PC-3 (cell line): Measurements from ENCODE around the gene TEX19. TPM values are rescaled to one million over a fixed set of nuclear protein-coding genes. Genes with fewer than 3 reads are reported as not detected.

Experiments
- ATAC-seq: fragments of 200-7000 bp; cut with Tn5 transposase; 2 replicates; pipeline ENCODE4 v1.9.1; 2020; ENCODE audit warnings: mild to moderate bottlenecking, moderate library complexity
- BruUV-seq: library from RNA; stranded (reverse); fragments of 400-500 nt; replicated peaks from 2 replicates; lab custom pipeline; 2021; lab: Mats Ljungman, UMichigan
- CTCF ChIA-PET: fragments of 300-600 bp; sonication (Branson Sonifier 250); formaldehyde crosslinking; loops from one replicate; lab custom pipeline; 2022; ENCODE audit warnings: antibody characterized with exemption; lab: Charles Lee
- POLR2A ChIA-PET: fragments of 300-600 bp; sonication (Branson Sonifier 250); formaldehyde crosslinking; loops from one replicate; lab custom pipeline; 2022; ENCODE audit warnings: antibody characterized with exemption; ENCODE audit not compliant: unreplicated experiment; lab: Charles Lee
- DNase-seq: peaks from one replicate; pipeline ENCODE4 v3.0.0-alpha.2; 2015
- H2AFZ ChIP-seq: fragments of 300-600 bp; sonication (generic); 2 replicates; pipeline ENCODE4 v1.6.0; 2016; ENCODE audit warnings: antibody characterized with exemption, low read length
- H3F3A ChIP-seq: fragments of 300-600 bp; sonication (generic); one replicate; pipeline ENCODE4 v1.6.0; 2017; ENCODE audit warnings: antibody characterized with exemption, low read length, control low read depth, mild to moderate bottlenecking; ENCODE audit not compliant: unreplicated experiment
- H3K27ac ChIP-seq: fragments of 300-600 bp; sonication (generic); 2 replicates; pipeline ENCODE4 v1.5.1; 2016; ENCODE audit warnings: mild to moderate bottlenecking, low read length
- H3K27me3 ChIP-seq: fragments of 300-600 bp; sonication (generic); 2 replicates; pipeline ENCODE4 v1.6.1; 2016; ENCODE audit warnings: low read length, mixed read lengths
- H3K36me3 ChIP-seq: fragments of 300-600 bp; sonication (generic); 2 replicates; pipeline ENCODE4 v1.6.1; 2016; ENCODE audit warnings: low read depth, mixed run types, low read length, mixed read lengths
- H3K4me1 ChIP-seq: fragments of 300-600 bp; sonication (generic); 2 replicates; pipeline ENCODE4 v1.5.1; 2016; ENCODE audit warnings: low read length; ENCODE audit not compliant: insufficient read depth
- H3K4me2 ChIP-seq: fragments of 300-600 bp; sonication (generic); 2 replicates; pipeline ENCODE4 v1.6.0; 2016; ENCODE audit warnings: low read length
- H3K4me3 ChIP-seq: fragments of 300-600 bp; sonication (generic); 2 replicates; pipeline ENCODE4 v1.5.1; 2016; ENCODE audit warnings: mild to moderate bottlenecking, low read length, mixed read lengths
- H3K79me2 ChIP-seq: fragments of 300-600 bp; sonication (generic); 2 replicates; pipeline ENCODE4 v1.6.1; 2017; ENCODE audit warnings: low read length, mixed read lengths
- H3K9ac ChIP-seq: fragments of 300-600 bp; sonication (generic); 2 replicates; pipeline ENCODE4 v1.6.0; 2016; ENCODE audit warnings: mild to moderate bottlenecking, low read length
- H3K9me2 ChIP-seq: fragments of 300-600 bp; sonication (generic); replicated peaks from 2 replicates; pipeline ENCODE4 v1.6.1; 2016; ENCODE audit warnings: mixed run types, low read length, mixed read lengths
- H3K9me3 ChIP-seq: fragments of 300-600 bp; sonication (generic); 2 replicates; pipeline ENCODE4 v1.6.1; 2016; ENCODE audit warnings: low read length, mixed read lengths
- H4K20me1 ChIP-seq: fragments of 300-600 bp; sonication (generic); 2 replicates; pipeline ENCODE4 v1.6.1; 2016; ENCODE audit warnings: low read length, mixed read lengths
- EZH2 ChIP-seq: fragments of 300-600 bp; sonication (generic); IDR thresholded peaks from one replicate; pipeline ENCODE4 v1.6.1; 2017; ENCODE audit warnings: antibody characterized with exemption, mild to moderate bottlenecking, low read length; ENCODE audit not compliant: unreplicated experiment
- EZH2phosphoT487 ChIP-seq: fragments of 300-600 bp; sonication (generic); IDR thresholded peaks from 2 replicates; pipeline ENCODE4 v1.6.1; 2018; ENCODE audit warnings: mild to moderate bottlenecking, antibody characterized with exemption, low read length, borderline replicate concordance
- intact Hi-C: fragments of 100-400 bp; cut with micrococcal nuclease; formaldehyde crosslinking; loops from 2 replicates; pipeline ENCODE4 v1.9.0; 2023
- total RNA-seq: library from RNA; depleted of rRNA; stranded (reverse); fragments of >200 nt; gene quantifications from 2 replicates; pipeline ENCODE4 v1.2.3, GENCODE V29; 2014
- TF ChIP-seq, protein P1 (sequence below): fragments of 300-600 bp; sonication (generic); conservative IDR thresholded peaks from 2 replicates; pipeline ENCODE4 v1.5.1; 2017; ENCODE audit warnings: antibody characterized with exemption, low read depth, mild to moderate bottlenecking, low read length

The TEX19 gene
- total RNA-seq, 1 experiment from 2014 or later = 1.2 TPM

- TF ChIP-seq, protein P1, sequence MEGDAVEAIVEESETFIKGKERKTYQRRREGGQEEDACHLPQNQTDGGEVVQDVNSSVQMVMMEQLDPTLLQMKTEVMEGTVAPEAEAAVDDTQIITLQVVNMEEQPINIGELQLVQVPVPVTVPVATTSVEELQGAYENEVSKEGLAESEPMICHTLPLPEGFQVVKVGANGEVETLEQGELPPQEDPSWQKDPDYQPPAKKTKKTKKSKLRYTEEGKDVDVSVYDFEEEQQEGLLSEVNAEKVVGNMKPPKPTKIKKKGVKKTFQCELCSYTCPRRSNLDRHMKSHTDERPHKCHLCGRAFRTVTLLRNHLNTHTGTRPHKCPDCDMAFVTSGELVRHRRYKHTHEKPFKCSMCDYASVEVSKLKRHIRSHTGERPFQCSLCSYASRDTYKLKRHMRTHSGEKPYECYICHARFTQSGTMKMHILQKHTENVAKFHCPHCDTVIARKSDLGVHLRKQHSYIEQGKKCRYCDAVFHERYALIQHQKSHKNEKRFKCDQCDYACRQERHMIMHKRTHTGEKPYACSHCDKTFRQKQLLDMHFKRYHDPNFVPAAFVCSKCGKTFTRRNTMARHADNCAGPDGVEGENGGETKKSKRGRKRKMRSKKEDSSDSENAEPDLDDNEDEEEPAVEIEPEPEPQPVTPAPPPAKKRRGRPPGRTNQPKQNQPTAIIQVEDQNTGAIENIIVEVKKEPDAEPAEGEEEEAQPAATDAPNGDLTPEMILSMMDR = no peak
- TF ChIP-seq EZH2phosphoT487 = no peak
- no peak for TF ChIP-seq EZH2
- no peak for DNase-seq
- H3K9me3 ChIP-seq = no peaks in the 10 kb centered on the region
- no peaks in the 10 kb centered on the region for H3K27me3 ChIP-seq
- H3F3A ChIP-seq = no peaks in the 10 kb centered on the region
- POLR2A ChIA-PET = interaction anchor here (0.6 kb wide), 1 partner anchor 37 kb away, joined by 3 read pairs; no protein-coding TSS in a partner anchor
- no peak for ATAC-seq
- H3K79me2 ChIP-seq = no peaks in the 10 kb centered on the region
- H3K4me3 ChIP-seq = no peak overlapping the region
- H3K4me2 ChIP-seq = no peak overlapping the region
- no peaks in the 10 kb centered on the region for H3K36me3 ChIP-seq
- H4K20me1 ChIP-seq = no peaks in the 10 kb centered on the region
- no TSS peak for BruUV-seq
- H3K9ac ChIP-seq = no peak overlapping the region
- no peak overlapping the region for H3K27ac ChIP-seq
- H3K4me1 ChIP-seq = peaks cover 6% of the 10 kb centered on the region; the same call in 1 of the 2 replicates
- intact Hi-C loops = no loop called here
- CTCF ChIA-PET = no interaction called here
- H2AFZ ChIP-seq = no peak overlapping the region
- no peaks in the 10 kb centered on the region for H3K9me2 ChIP-seq
These were observed 15.7 kb downstream of the TEX19 start for GRCh38 chr17:82374626-82375331.

- Histone ChIP-seq H3K4me1 (peaks cover 4% of the 10 kb centered on the region; the same call in 1 of the 2 replicates), H3K27ac (no peak overlapping the region), H3K36me3 (no peaks in the 10 kb centered on the region), H4K20me1 (no peaks in the 10 kb centered on the region), H3K27me3 (no peaks in the 10 kb centered on the region), H3K9me2 (no peaks in the 10 kb centered on the region), H3K9me3 (no peaks in the 10 kb centered on the region), H3K4me2 (no peak overlapping the region), H3F3A (no peaks in the 10 kb centered on the region), H3K4me3 (no peak overlapping the region), H3K79me2 (no peaks in the 10 kb centered on the region), H3K9ac (no peak overlapping the region), H2AFZ (no peak overlapping the region)
- no peak for TF ChIP-seq EZH2phosphoT487
- TF ChIP-seq EZH2 = no peak
- TF ChIP-seq, protein P1 = no peak
- DNase-seq (no peak), ATAC-seq (no peak)
- ChIA-PET POLR2A (no interaction called here), CTCF (no interaction called here)
- BruUV-seq = no TSS peak
- intact Hi-C loops = no loop called here
These were observed 16.5 kb downstream of the TEX19 start for GRCh38 chr17:82375359-82376041.
